ENCODE data around the gene REC114. TPM values are rescaled to one million over a fixed set of nuclear protein-coding genes. Genes with fewer than 3 reads are reported as not detected.

REC114 gene
- total and polyA plus RNA-seq, 9 of the 15 experiments (the other 6 are each of a cell fraction or from before 2014, with no cell fraction given): 0.07 to 0.24 TPM; not detected in 7

GRCh38 chr15:73483053-73483452 lies 40.1 kb downstream of the REC114 start (continued):
- TF ChIP-seq, protein P1, sequence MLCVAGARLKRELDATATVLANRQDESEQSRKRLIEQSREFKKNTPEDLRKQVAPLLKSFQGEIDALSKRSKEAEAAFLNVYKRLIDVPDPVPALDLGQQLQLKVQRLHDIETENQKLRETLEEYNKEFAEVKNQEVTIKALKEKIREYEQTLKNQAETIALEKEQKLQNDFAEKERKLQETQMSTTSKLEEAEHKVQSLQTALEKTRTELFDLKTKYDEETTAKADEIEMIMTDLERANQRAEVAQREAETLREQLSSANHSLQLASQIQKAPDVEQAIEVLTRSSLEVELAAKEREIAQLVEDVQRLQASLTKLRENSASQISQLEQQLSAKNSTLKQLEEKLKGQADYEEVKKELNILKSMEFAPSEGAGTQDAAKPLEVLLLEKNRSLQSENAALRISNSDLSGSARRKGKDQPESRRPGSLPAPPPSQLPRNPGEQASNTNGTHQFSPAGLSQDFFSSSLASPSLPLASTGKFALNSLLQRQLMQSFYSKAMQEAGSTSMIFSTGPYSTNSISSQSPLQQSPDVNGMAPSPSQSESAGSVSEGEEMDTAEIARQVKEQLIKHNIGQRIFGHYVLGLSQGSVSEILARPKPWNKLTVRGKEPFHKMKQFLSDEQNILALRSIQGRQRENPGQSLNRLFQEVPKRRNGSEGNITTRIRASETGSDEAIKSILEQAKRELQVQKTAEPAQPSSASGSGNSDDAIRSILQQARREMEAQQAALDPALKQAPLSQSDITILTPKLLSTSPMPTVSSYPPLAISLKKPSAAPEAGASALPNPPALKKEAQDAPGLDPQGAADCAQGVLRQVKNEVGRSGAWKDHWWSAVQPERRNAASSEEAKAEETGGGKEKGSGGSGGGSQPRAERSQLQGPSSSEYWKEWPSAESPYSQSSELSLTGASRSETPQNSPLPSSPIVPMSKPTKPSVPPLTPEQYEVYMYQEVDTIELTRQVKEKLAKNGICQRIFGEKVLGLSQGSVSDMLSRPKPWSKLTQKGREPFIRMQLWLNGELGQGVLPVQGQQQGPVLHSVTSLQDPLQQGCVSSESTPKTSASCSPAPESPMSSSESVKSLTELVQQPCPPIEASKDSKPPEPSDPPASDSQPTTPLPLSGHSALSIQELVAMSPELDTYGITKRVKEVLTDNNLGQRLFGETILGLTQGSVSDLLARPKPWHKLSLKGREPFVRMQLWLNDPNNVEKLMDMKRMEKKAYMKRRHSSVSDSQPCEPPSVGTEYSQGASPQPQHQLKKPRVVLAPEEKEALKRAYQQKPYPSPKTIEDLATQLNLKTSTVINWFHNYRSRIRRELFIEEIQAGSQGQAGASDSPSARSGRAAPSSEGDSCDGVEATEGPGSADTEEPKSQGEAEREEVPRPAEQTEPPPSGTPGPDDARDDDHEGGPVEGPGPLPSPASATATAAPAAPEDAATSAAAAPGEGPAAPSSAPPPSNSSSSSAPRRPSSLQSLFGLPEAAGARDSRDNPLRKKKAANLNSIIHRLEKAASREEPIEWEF (CRISPR knock-in tag; IDR thresholded peaks at IDR 0.05): no peak
- no peak for TF ChIP-seq ZBTB17 (CRISPR knock-in tag; IDR thresholded peaks at IDR 0.05)
- TF ChIP-seq, protein P2, sequence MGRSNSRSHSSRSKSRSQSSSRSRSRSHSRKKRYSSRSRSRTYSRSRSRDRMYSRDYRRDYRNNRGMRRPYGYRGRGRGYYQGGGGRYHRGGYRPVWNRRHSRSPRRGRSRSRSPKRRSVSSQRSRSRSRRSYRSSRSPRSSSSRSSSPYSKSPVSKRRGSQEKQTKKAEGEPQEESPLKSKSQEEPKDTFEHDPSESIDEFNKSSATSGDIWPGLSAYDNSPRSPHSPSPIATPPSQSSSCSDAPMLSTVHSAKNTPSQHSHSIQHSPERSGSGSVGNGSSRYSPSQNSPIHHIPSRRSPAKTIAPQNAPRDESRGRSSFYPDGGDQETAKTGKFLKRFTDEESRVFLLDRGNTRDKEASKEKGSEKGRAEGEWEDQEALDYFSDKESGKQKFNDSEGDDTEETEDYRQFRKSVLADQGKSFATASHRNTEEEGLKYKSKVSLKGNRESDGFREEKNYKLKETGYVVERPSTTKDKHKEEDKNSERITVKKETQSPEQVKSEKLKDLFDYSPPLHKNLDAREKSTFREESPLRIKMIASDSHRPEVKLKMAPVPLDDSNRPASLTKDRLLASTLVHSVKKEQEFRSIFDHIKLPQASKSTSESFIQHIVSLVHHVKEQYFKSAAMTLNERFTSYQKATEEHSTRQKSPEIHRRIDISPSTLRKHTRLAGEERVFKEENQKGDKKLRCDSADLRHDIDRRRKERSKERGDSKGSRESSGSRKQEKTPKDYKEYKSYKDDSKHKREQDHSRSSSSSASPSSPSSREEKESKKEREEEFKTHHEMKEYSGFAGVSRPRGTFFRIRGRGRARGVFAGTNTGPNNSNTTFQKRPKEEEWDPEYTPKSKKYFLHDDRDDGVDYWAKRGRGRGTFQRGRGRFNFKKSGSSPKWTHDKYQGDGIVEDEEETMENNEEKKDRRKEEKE (IDR thresholded peaks at IDR 0.05; ENCODE audit: borderline replicate concordance in 1 of 2, control insufficient read depth in 1 of 2, low read depth in 2 of 2, low read length in 1 of 2): no peak

Data from K562 (cell line).